GM23248 (cell line): ENCODE measurements around the gene NVL. TPM values are rescaled to one million over a fixed set of nuclear protein-coding genes. Genes with fewer than 3 reads are reported as not detected.

Experiments
- DNase-seq: peaks from one replicate; pipeline ENCODE4 v3.0.0-alpha.2; 2015
- H2AFZ ChIP-seq: fragments of 200-600 bp; sonication (generic); 2 replicates; pipeline ENCODE4 v1.6.1; 2016; ENCODE audit warnings: antibody characterized with exemption
- H3F3A ChIP-seq: fragments of 200-600 bp; sonication (generic); 2 replicates; pipeline ENCODE4 v1.6.1; 2016; ENCODE audit warnings: mild to moderate bottlenecking, antibody characterized with exemption, mixed run types; ENCODE audit not compliant: insufficient read depth
- H3K27ac ChIP-seq: fragments of 200-600 bp; sonication (generic); 2 replicates; pipeline ENCODE4 v1.5.1; 2016; ENCODE audit warnings: mild to moderate bottlenecking
- H3K27me3 ChIP-seq: fragments of 200-600 bp; sonication (generic); replicated peaks from 2 replicates; pipeline ENCODE4 v1.6.1; 2016; ENCODE audit warnings: mild to moderate bottlenecking; ENCODE audit not compliant: insufficient read depth
- H3K36me3 ChIP-seq: fragments of 200-600 bp; sonication (generic); 2 replicates; pipeline ENCODE4 v1.6.1; 2016; ENCODE audit warnings: low read depth, mild to moderate bottlenecking
- H3K4me1 ChIP-seq: fragments of 200-600 bp; sonication (generic); 2 replicates; pipeline ENCODE4 v1.6.1; 2016; ENCODE audit warnings: mild to moderate bottlenecking; ENCODE audit not compliant: insufficient read depth
- H3K4me2 ChIP-seq: fragments of 200-600 bp; sonication (generic); one replicate; pipeline ENCODE4 v1.6.1; 2016; ENCODE audit warnings: mild to moderate bottlenecking; ENCODE audit not compliant: unreplicated experiment
- H3K4me3 ChIP-seq: fragments of 200-600 bp; sonication (generic); 2 replicates; pipeline ENCODE4 v1.5.1; 2016; ENCODE audit warnings: mild to moderate bottlenecking
- H3K79me2 ChIP-seq: fragments of 200-600 bp; sonication (generic); 2 replicates; pipeline ENCODE4 v1.6.1; 2016; ENCODE audit warnings: mild to moderate bottlenecking; ENCODE audit not compliant: insufficient read depth
- H3K9ac ChIP-seq: fragments of 200-600 bp; sonication (generic); 2 replicates; pipeline ENCODE4 v1.6.1; 2016; ENCODE audit warnings: mild to moderate bottlenecking
- H3K9me2 ChIP-seq: fragments of 200-600 bp; sonication (generic); 2 replicates; pipeline ENCODE4 v1.6.1; 2016; ENCODE audit warnings: mixed run types, mild to moderate bottlenecking, moderate library complexity; ENCODE audit not compliant: insufficient read depth
- H3K9me3 ChIP-seq: fragments of 200-600 bp; sonication (generic); one replicate; pipeline ENCODE4 v1.6.1; 2017; ENCODE audit warnings: low read depth
- H4K20me1 ChIP-seq: fragments of 200-600 bp; sonication (generic); 2 replicates; pipeline ENCODE4 v1.6.0; 2016; ENCODE audit not compliant: insufficient read depth
- EZH2 ChIP-seq: fragments of 200-600 bp; sonication (generic); IDR thresholded peaks from 2 replicates; pipeline ENCODE4 v1.6.1; 2018; ENCODE audit warnings: antibody characterized with exemption, mild to moderate bottlenecking; ENCODE audit not compliant: insufficient read depth, poor library complexity, severe bottlenecking
- EZH2phosphoT487 ChIP-seq: fragments of 200-600 bp; sonication (generic); IDR thresholded peaks from 2 replicates; pipeline ENCODE4 v1.6.1; 2018; ENCODE audit warnings: antibody characterized with exemption, moderate library complexity, mild to moderate bottlenecking, low read depth; ENCODE audit not compliant: insufficient read depth
- WGBS, 2 experiments: methylation state at CpG; one replicate each; pipeline ENCODE4 v1.1.6; 2015 to 2017; ENCODE audit warnings: low lambda C conversion rate in 2 of 2, low coverage in 1 of 2; ENCODE audit errors: missing lambda C conversion rate in 2 of 2; 5-methylcytosine and 5-hydroxymethylcytosine counted together
- in situ Hi-C: fragments of 300-500 bp; cut with MboI; formaldehyde crosslinking; loops from 2 replicates; pipeline ENCODE4 v1.15.0; 2020
- polyA plus RNA-seq: library from polyadenylated mRNA; unstranded; fragments of >200 nt; fragmentation: Nextera tagmentation; extraction: Ambion mirVana; gene quantifications from 2 replicates; pipeline ENCODE4 v1.2.1, GENCODE V29; 2016
- total RNA-seq: library from RNA; depleted of rRNA; stranded (reverse); fragments of >200 nt; shearing (Covaris generic); gene quantifications from 2 replicates; pipeline ENCODE4 v1.2.3, GENCODE V29; 2014

Gene NVL
- total and polyA plus RNA-seq, 2 experiments from 2014 or later = 17.9 to 28.3 TPM

DNA sequence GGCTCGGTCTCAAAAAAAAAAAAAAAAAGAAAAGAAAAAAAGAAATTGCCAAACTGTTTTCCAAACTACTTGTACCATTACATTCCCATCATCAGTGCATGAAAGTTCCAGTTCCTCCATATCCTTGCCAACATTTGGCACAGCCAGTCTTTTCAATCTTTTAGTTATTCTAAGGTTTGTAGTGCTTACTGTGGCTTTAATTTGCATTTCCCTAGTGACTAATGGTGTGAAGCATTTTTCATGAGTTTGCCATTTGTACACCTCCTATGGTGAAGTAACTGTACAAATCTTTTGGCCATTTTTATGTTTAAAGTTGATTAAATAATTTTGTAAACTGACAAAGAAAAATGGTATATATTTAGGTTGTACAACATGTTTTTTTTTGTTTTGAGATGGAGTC, 76.3 kb downstream of the NVL start:
- TF ChIP-seq EZH2 (no peak), EZH2phosphoT487 (no peak)
- DNase-seq = peak; percentile 39
- Histone ChIP-seq H3K36me3 (peaks cover 8% of the 10 kb centered on the region; the same call in 1 of the 2 replicates), H3K27ac (no peak overlapping the region), H3K4me2 (no peak overlapping the region), H3K79me2 (no peaks in the 10 kb centered on the region), H3K9me2 (no peaks in the 10 kb centered on the region), H3F3A (no peaks in the 10 kb centered on the region), H3K9ac (no peak overlapping the region), H3K9me3 (no peaks in the 10 kb centered on the region), H2AFZ (no peak overlapping the region), H4K20me1 (no peaks in the 10 kb centered on the region), H3K4me1 (peaks cover 4% of the 10 kb centered on the region; the same call in 1 of the 2 replicates), H3K27me3 (no peaks in the 10 kb centered on the region), H3K4me3 (no peak overlapping the region)
- in situ Hi-C loops = no loop called here
- WGBS, 2 experiments = 93 to 100% methylated on average over 1 of the region's 1 CpG

- in situ Hi-C loops = no loop called here
- Histone ChIP-seq H3K4me3 (no peak overlapping the region), H3K27me3 (no peaks in the 10 kb centered on the region), H3K4me2 (no peak overlapping the region), H4K20me1 (no peaks in the 10 kb centered on the region), H3K4me1 (peaks cover 4% of the 10 kb centered on the region; the same call in 1 of the 2 replicates), H3K9me2 (no peaks in the 10 kb centered on the region), H3K9me3 (no peaks in the 10 kb centered on the region), H3K79me2 (no peaks in the 10 kb centered on the region), H3K36me3 (peaks cover 9% of the 10 kb centered on the region; the same call in 1 of the 2 replicates), H3K27ac (no peak overlapping the region), H3K9ac (no peak overlapping the region), H3F3A (no peaks in the 10 kb centered on the region), H2AFZ (no peak overlapping the region)
- no peak for TF ChIP-seq EZH2
- no peak for TF ChIP-seq EZH2phosphoT487
- DNase-seq = no peak
Measured at GRCh38 chr1:224252479-224252878, 77.5 kb downstream of the NVL start.

- H4K20me1 ChIP-seq = no peaks in the 10 kb centered on the region
- 86 to 91% methylated on average over 5 of the region's 5 CpGs for WGBS, 2 experiments
- H3K79me2 ChIP-seq = no peaks in the 10 kb centered on the region
- DNase-seq = no peak
- no peaks in the 10 kb centered on the region for H3K9me3 ChIP-seq
- in situ Hi-C loops = no loop called here
- peaks cover 4% of the 10 kb centered on the region; the same call in 1 of the 2 replicates for H3K4me1 ChIP-seq
- no peaks in the 10 kb centered on the region for H3K27me3 ChIP-seq
- H3K4me2 ChIP-seq = no peak overlapping the region
- H3K27ac ChIP-seq = no peak overlapping the region
- H2AFZ ChIP-seq = no peak overlapping the region
- no peak for TF ChIP-seq EZH2
- no peak for TF ChIP-seq EZH2phosphoT487
- H3K36me3 ChIP-seq = peaks cover 9% of the 10 kb centered on the region; the same call in 1 of the 2 replicates
- no peak overlapping the region for H3K4me3 ChIP-seq
- H3K9me2 ChIP-seq = no peaks in the 10 kb centered on the region
- no peaks in the 10 kb centered on the region for H3F3A ChIP-seq
- no peak overlapping the region for H3K9ac ChIP-seq
Measured at GRCh38 chr1:224251741-224252146, 78.2 kb downstream of the NVL start.

- H3K27ac ChIP-seq = no peak overlapping the region
- no peaks in the 10 kb centered on the region for H3K9me2 ChIP-seq
- no peak for DNase-seq
- H2AFZ ChIP-seq = no peak overlapping the region
- TF ChIP-seq EZH2phosphoT487 = no peak
- TF ChIP-seq EZH2 = no peak
- no peak overlapping the region for H3K9ac ChIP-seq
- no peaks in the 10 kb centered on the region for H3K4me1 ChIP-seq
- WGBS, 2 experiments = 4 to 25% methylated on average over 1 of the region's 1 CpG
- H3K79me2 ChIP-seq = no peaks in the 10 kb centered on the region
- in situ Hi-C loops = no loop called here
- H3F3A ChIP-seq = no peaks in the 10 kb centered on the region
- 0 out of 2 replicates have a peak, but pooled peaks cover 9% of the 10 kb centered on the region for H3K36me3 ChIP-seq
- no peaks in the 10 kb centered on the region for H4K20me1 ChIP-seq
- H3K9me3 ChIP-seq = no peaks in the 10 kb centered on the region
- H3K4me3 ChIP-seq = no peak overlapping the region
- no peak overlapping the region for H3K4me2 ChIP-seq
- no peaks in the 10 kb centered on the region for H3K27me3 ChIP-seq
Measured at GRCh38 chr1:224245188-224245587, 84.8 kb downstream of the NVL start.

DNA sequence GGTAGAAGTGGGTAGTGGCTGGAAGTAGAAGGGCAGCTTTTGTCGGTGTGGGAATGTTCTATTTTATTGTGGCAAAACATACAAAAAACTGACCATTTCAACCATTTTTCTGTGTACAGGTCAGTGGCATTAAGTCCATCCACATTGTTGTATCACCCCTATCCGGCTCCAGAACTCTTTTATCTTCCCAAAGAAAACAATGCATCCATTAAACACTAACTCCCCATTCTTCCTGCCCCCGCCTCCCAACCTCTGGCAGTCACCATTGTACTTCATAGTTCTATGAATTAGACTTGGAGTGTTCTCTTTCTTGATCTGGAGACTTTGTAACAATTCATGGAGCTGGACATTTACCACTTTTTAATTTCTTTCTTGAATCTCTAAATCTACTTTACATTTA, 91.2 kb downstream of the NVL start:
- Histone ChIP-seq H2AFZ (no peak overlapping the region), H3K27me3 (no peaks in the 10 kb centered on the region), H3K9me3 (no peaks in the 10 kb centered on the region), H3K27ac (no peak overlapping the region), H3F3A (no peaks in the 10 kb centered on the region), H4K20me1 (no peaks in the 10 kb centered on the region), H3K4me1 (no peaks in the 10 kb centered on the region), H3K79me2 (no peaks in the 10 kb centered on the region), H3K9ac (no peak overlapping the region), H3K9me2 (no peaks in the 10 kb centered on the region), H3K36me3 (peaks cover 7% of the 10 kb centered on the region; the same call in 1 of the 2 replicates), H3K4me3 (no peak overlapping the region), H3K4me2 (no peak overlapping the region)
- TF ChIP-seq EZH2 = no peak
- TF ChIP-seq EZH2phosphoT487 = no peak
- no peak for DNase-seq
- in situ Hi-C loops = no loop called here
- 95 to 100% methylated on average over 3 of the region's 3 CpGs for WGBS, 2 experiments
